HEK293 (cell line): ENCODE data around the gene PGPEP1.

ENCODE experiments used
- CTCF ChIA-PET: fragments of 350-600 bp; formaldehyde crosslinking; extraction: SDS; loops from one replicate; lab custom pipeline; 2021; ENCODE audit warnings: antibody characterized with exemption; lab: Yijun Ruan, JAX
- POLR2A ChIA-PET: fragments of 300-600 bp; formaldehyde crosslinking; extraction: SDS; loops from one replicate; lab custom pipeline; 2020; ENCODE audit warnings: antibody characterized with exemption, inconsistent platforms; lab: Yijun Ruan, JAX
- H3K27ac ChIP-seq: fragments of 200-500 bp; sonication (Bioruptor generic); 2 replicates; pipeline ENCODE4 v1.5.1; 2014; ENCODE audit warnings: low read depth, low read length, control low read depth, inconsistent platforms; ENCODE audit errors: extremely low read depth
- H3K36me3 ChIP-seq, 2 experiments: fragments of 200-500 bp in 1 of 2; sonication (Bioruptor generic) in 1 of 2; 1 replicate in 1 of 2; 2 replicates in 1 of 2; pipeline ENCODE4 v1.5.1; 2014 to 2017; ENCODE audit warnings: inconsistent platforms in 2 of 2, low read length in 2 of 2; ENCODE audit not compliant: control insufficient read depth in 2 of 2, insufficient read depth in 1 of 2
- H3K4me1 ChIP-seq: fragments of 200-500 bp; sonication (Bioruptor generic); 2 replicates; pipeline ENCODE4 v1.5.1; 2014; ENCODE audit warnings: mild to moderate bottlenecking, low read length, inconsistent platforms; ENCODE audit not compliant: control insufficient read depth, insufficient read depth
- H3K4me3 ChIP-seq: 2 replicates; pipeline ENCODE4 v1.5.1; 2011; ENCODE audit warnings: low read depth, mild to moderate bottlenecking, control low read depth, low read length, moderate library complexity
- H3K9me3 ChIP-seq: fragments of 200-500 bp; sonication (Bioruptor generic); 2 replicates; pipeline ENCODE4 v1.5.1; 2014; ENCODE audit warnings: low read depth, low read length, inconsistent platforms; ENCODE audit not compliant: control insufficient read depth, insufficient read depth
- BCL11A ChIP-seq: fragments of 450-650 bp; formaldehyde crosslinking; IDR thresholded peaks from 2 replicates; pipeline ENCODE4 v1.5.1; 2016; ENCODE audit warnings: low read depth, missing biosample characterization, missing genetic modification characterization
- SALL2 ChIP-seq: fragments of 450-650 bp; formaldehyde crosslinking; IDR thresholded peaks from 2 replicates; pipeline ENCODE4 v1.5.0; 2017; ENCODE audit warnings: missing biosample characterization, mild to moderate bottlenecking, missing genetic modification characterization, borderline replicate concordance
- ZBTB7A ChIP-seq: fragments of 450-650 bp; formaldehyde crosslinking; IDR thresholded peaks from 2 replicates; pipeline ENCODE4 v1.5.1; 2016; ENCODE audit warnings: low read depth, missing biosample characterization, missing genetic modification characterization
- ZIC2 ChIP-seq: fragments of 450-650 bp; formaldehyde crosslinking; IDR thresholded peaks from 2 replicates; pipeline ENCODE4 v1.5.1; 2016; ENCODE audit warnings: missing biosample characterization, missing genetic modification characterization
- ZNF121 ChIP-seq: fragments of 450-650 bp; formaldehyde crosslinking; IDR thresholded peaks from 2 replicates; pipeline ENCODE4 v1.5.1; 2016; ENCODE audit warnings: missing biosample characterization, missing genetic modification characterization
- ZNF16 ChIP-seq: fragments of 450-650 bp; formaldehyde crosslinking; IDR thresholded peaks from 2 replicates; pipeline ENCODE4 v1.5.1; 2016; ENCODE audit warnings: low read depth, missing biosample characterization, missing genetic modification characterization
- ZNF341 ChIP-seq: fragments of 450-650 bp; formaldehyde crosslinking; IDR thresholded peaks from 2 replicates; pipeline ENCODE4; 2016; ENCODE audit warnings: low read depth, missing biosample characterization, missing genetic modification characterization
- ZNF501 ChIP-seq: fragments of 450-650 bp; formaldehyde crosslinking; IDR thresholded peaks from 2 replicates; pipeline ENCODE4 v1.5.1; 2016; ENCODE audit warnings: missing biosample characterization, missing genetic modification characterization
- ZNF514 ChIP-seq: fragments of 450-650 bp; formaldehyde crosslinking; IDR thresholded peaks from 2 replicates; pipeline ENCODE4 v1.5.1; 2016; ENCODE audit warnings: missing biosample characterization, missing genetic modification characterization
- ZNF529 ChIP-seq: fragments of 450-650 bp; formaldehyde crosslinking; IDR thresholded peaks from 2 replicates; pipeline ENCODE4 v1.5.1; 2017; ENCODE audit warnings: missing genetic modification characterization, missing biosample characterization; ENCODE audit not compliant: insufficient replicate concordance
- ZNF596 ChIP-seq: fragments of 450-650 bp; IDR thresholded peaks from 2 replicates; pipeline ENCODE4 v1.5.0; 2018; ENCODE audit warnings: missing biosample characterization, mild to moderate bottlenecking, missing genetic modification characterization, moderate library complexity
- ZNF600 ChIP-seq: fragments of 450-650 bp; formaldehyde crosslinking; IDR thresholded peaks from 2 replicates; pipeline ENCODE4 v1.5.1; 2016; ENCODE audit warnings: missing biosample characterization, missing genetic modification characterization
- ZNF830 ChIP-seq: fragments of 450-650 bp; IDR thresholded peaks from 2 replicates; pipeline ENCODE4 v1.5.0; 2018; ENCODE audit warnings: missing biosample characterization, missing genetic modification characterization, low read depth, mild to moderate bottlenecking, moderate library complexity
- TF ChIP-seq, protein P1 (sequence below): fragments of 450-650 bp; formaldehyde crosslinking; IDR thresholded peaks from 2 replicates; pipeline ENCODE4 v1.5.1; 2016; ENCODE audit warnings: missing biosample characterization, missing genetic modification characterization
- TF ChIP-seq, protein P2 (sequence below): fragments of 450-650 bp; formaldehyde crosslinking; IDR thresholded peaks from 2 replicates; pipeline ENCODE4 v1.5.1; 2017; ENCODE audit warnings: missing biosample characterization, missing genetic modification characterization
- TF ChIP-seq, protein P3 (sequence below): fragments of 450-650 bp; formaldehyde crosslinking; IDR thresholded peaks from 2 replicates; pipeline ENCODE4 v1.5.1; 2016; ENCODE audit warnings: missing biosample characterization, missing genetic modification characterization
- TF ChIP-seq, protein P4 (sequence below): fragments of 450-650 bp; formaldehyde crosslinking; IDR thresholded peaks from 2 replicates; pipeline ENCODE4 v1.5.1; 2016; ENCODE audit warnings: missing biosample characterization, missing genetic modification characterization, low read depth

Gene PGPEP1

DNA sequence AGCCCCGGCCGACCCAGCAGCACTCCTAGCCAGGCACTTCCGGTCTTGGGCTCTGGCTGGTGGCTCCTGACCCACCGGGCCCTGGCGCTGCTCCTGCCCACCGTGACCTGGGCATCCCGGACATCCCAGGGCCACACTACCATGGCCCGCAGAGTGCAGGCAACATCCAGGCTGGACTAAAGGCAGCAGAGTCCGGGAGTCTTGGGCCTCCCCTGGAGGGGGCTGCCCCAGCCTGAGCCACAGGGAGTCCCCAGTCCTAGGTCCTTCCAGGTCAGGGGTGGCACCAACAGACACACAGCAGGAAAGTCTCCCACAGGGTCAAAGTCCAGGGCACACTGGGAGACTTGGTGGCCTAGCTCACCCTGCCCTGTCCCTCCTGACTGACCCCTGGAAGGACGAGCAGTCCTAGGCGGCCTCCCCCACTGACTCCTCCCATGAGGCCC is 28.3 kb upstream of the PGPEP1 start:
- H3K4me3 ChIP-seq: no peak overlapping the region
- peaks cover 10 to 88% of the 10 kb centered on the region in 2 experiments; a peak in 2 of 3 replicates for H3K36me3 ChIP-seq
- CTCF ChIA-PET: interaction anchor here (3.3 kb wide), 1 partner anchor 33 kb away, joined by 14 read pairs; no protein-coding TSS in a partner anchor
- no peaks in the 10 kb centered on the region for H3K4me1 ChIP-seq
- TF ChIP-seq, protein P1, sequence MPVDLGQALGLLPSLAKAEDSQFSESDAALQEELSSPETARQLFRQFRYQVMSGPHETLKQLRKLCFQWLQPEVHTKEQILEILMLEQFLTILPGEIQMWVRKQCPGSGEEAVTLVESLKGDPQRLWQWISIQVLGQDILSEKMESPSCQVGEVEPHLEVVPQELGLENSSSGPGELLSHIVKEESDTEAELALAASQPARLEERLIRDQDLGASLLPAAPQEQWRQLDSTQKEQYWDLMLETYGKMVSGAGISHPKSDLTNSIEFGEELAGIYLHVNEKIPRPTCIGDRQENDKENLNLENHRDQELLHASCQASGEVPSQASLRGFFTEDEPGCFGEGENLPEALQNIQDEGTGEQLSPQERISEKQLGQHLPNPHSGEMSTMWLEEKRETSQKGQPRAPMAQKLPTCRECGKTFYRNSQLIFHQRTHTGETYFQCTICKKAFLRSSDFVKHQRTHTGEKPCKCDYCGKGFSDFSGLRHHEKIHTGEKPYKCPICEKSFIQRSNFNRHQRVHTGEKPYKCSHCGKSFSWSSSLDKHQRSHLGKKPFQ (tag by site-specific recombination): no peak
- TF ChIP-seq ZNF514 (tag by site-specific recombination) (no peak), BCL11A (tag by site-specific recombination) (0 out of 2 replicates have a peak, but pooled peaks have one; percentile 24), ZNF596 (tag by site-specific recombination) (no peak)
- TF ChIP-seq, protein P2, sequence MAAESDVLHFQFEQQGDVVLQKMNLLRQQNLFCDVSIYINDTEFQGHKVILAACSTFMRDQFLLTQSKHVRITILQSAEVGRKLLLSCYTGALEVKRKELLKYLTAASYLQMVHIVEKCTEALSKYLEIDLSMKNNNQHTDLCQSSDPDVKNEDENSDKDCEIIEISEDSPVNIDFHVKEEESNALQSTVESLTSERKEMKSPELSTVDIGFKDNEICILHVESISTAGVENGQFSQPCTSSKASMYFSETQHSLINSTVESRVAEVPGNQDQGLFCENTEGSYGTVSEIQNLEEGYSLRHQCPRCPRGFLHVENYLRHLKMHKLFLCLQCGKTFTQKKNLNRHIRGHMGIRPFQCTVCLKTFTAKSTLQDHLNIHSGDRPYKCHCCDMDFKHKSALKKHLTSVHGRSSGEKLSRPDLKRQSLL (tag by site-specific recombination): no peak
- TF ChIP-seq, protein P3, sequence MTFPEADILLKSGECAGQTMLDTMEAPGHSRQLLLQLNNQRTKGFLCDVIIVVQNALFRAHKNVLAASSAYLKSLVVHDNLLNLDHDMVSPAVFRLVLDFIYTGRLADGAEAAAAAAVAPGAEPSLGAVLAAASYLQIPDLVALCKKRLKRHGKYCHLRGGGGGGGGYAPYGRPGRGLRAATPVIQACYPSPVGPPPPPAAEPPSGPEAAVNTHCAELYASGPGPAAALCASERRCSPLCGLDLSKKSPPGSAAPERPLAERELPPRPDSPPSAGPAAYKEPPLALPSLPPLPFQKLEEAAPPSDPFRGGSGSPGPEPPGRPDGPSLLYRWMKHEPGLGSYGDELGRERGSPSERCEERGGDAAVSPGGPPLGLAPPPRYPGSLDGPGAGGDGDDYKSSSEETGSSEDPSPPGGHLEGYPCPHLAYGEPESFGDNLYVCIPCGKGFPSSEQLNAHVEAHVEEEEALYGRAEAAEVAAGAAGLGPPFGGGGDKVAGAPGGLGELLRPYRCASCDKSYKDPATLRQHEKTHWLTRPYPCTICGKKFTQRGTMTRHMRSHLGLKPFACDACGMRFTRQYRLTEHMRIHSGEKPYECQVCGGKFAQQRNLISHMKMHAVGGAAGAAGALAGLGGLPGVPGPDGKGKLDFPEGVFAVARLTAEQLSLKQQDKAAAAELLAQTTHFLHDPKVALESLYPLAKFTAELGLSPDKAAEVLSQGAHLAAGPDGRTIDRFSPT (tag by site-specific recombination): 0 out of 2 replicates have a peak, but pooled peaks have one; percentile 11
- 0 out of 2 replicates have a peak overlapping the region, but pooled peaks have one; percentile 9 for H3K27ac ChIP-seq
- H3K9me3 ChIP-seq: no peaks in the 10 kb centered on the region
- POLR2A ChIA-PET: interaction anchor here (0.9 to 1.5 kb wide), 2 partner anchors 19 to 30 kb away, joined by 3 read pairs; no protein-coding TSS in a partner anchor

DNA sequence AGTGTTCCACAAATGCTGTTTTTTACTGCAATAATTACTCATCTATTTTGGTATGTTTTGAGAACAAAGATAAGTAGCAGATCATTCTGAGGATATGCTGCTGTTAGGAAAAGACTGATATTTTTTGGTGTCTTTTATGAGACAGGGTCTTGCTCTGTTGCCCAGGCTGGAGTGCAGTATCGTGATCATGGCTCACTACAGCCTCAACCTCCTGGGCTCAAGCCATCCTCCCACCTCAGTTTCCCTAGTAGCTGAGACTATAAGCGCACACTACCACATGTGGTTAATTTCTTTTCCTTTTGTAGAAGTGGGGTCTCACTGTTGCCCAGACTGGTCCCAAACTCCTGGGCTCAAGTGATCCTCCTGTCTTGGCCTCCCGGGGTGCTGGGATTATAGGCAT is 27.0 kb upstream of the PGPEP1 start:
- Histone ChIP-seq H3K36me3 (peaks cover 10 to 75% of the 10 kb centered on the region in 2 experiments; a peak in 2 of 3 replicates), H3K4me3 (no peak overlapping the region), H3K4me1 (no peaks in the 10 kb centered on the region), H3K27ac (no peak overlapping the region), H3K9me3 (no peaks in the 10 kb centered on the region)
- POLR2A ChIA-PET: interaction anchor here (0.6 to 1.5 kb wide), 2 partner anchors 32 to 37 kb away, joined by 3 read pairs; no protein-coding TSS in a partner anchor
- TF ChIP-seq ZNF830 (tag by site-specific recombination) (no peak), ZNF121 (peak; percentile 87)
- CTCF ChIA-PET: interaction anchor here (0.6 to 3.3 kb wide), 2 partner anchors 34 to 41 kb away, joined by 4 to 14 read pairs; no protein-coding TSS in a partner anchor

DNA sequence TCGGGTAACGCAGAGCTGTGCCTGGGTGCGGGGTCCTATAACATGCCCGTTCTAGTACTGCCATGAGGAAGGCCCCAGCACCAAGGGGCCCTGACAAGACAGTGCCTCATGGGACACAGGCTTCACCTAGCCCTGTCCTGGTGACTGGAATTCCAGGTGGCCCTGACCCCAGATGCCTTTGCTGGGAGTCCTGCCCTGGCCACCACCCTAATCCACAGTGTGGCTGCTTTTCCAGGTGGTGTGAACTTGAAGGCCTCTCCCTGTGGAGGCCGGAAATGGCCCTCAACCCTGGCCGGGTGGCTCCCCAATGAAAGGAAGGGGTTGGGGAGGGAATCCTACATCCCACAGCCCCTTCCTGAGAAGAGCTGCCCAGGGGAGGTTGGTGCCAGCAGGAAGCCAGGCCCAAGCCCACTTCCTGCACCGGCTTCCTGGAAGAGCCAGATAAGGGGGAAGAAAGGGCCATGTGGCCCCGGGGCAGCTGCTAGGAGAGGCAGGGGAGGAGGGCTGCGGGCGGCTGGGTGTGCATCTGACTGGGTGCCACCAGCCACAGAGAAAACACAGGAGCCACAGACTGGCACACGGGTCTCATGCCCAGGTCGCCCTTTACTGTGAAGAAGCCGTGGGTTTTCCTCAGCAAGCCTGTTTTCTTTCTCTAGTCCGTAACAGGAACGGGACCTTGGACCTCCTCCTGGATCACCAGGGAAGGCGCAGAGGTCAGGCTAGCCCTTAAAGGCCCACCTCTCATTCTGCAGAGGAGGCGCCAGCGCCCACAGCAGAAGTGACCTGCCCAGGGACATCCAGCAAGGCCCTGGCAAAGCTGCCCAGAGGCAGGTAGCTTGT is 22.2 kb upstream of the PGPEP1 start:
- no peaks in the 10 kb centered on the region for H3K9me3 ChIP-seq
- TF ChIP-seq, protein P4, sequence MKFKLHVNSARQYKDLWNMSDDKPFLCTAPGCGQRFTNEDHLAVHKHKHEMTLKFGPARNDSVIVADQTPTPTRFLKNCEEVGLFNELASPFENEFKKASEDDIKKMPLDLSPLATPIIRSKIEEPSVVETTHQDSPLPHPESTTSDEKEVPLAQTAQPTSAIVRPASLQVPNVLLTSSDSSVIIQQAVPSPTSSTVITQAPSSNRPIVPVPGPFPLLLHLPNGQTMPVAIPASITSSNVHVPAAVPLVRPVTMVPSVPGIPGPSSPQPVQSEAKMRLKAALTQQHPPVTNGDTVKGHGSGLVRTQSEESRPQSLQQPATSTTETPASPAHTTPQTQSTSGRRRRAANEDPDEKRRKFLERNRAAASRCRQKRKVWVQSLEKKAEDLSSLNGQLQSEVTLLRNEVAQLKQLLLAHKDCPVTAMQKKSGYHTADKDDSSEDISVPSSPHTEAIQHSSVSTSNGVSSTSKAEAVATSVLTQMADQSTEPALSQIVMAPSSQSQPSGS (tag by site-specific recombination): no peak
- TF ChIP-seq ZNF16 (tag by site-specific recombination): no peak
- no peak for TF ChIP-seq ZNF529 (tag by site-specific recombination)
- TF ChIP-seq SALL2 (tag by site-specific recombination): no peak
- peak; percentile 52; the same call in 1 of the 2 replicates for TF ChIP-seq ZNF600 (tag by site-specific recombination)
- no peak for TF ChIP-seq ZBTB7A
- peak; percentile 75 for TF ChIP-seq ZNF341 (tag by site-specific recombination)
- TF ChIP-seq ZIC2 (tag by site-specific recombination): peak; percentile 43
- TF ChIP-seq ZNF501 (tag by site-specific recombination): no peak
- CTCF ChIA-PET: interaction anchor here (0.6 to 7.6 kb wide), 4 partner anchors 10 to 59 kb away, joined by 3 to 114 read pairs (median 7); partner anchors contain the start of gene JUND
- POLR2A ChIA-PET: interaction anchor here (0.7 to 4.5 kb wide), 5 partner anchors 13 to 1013 kb away, joined by 3 to 49 read pairs (median 3); partner anchors contain the start of gene JUND
- 0 out of 2 replicates have a peak, but pooled peaks cover 4% of the 10 kb centered on the region for H3K4me1 ChIP-seq
- no peak overlapping the region for H3K27ac ChIP-seq
- H3K4me3 ChIP-seq: no peak overlapping the region
- H3K36me3 ChIP-seq: peaks cover 4 to 43% of the 10 kb centered on the region in 2 experiments; a peak in 2 of 3 replicates
